Stimulated activated CD8-positive, alpha-beta memory T cell treated with anti-CD3 and anti-CD28 coated beads, Interleukin-4, amount 100 ng/mL, for 48 hours (primary cell): Measurements from ENCODE around the gene PRKCZ.
"Not testable (repeated sequence)": the region's sequence is repeated elsewhere in the genome, so short reads cannot be mapped to it uniquely, and the experiment has no call there.

Experiments used
- DNase-seq: peaks from one replicate; pipeline ENCODE4 v3.0.0-alpha.2; 2020

PRKCZ gene

DNA sequence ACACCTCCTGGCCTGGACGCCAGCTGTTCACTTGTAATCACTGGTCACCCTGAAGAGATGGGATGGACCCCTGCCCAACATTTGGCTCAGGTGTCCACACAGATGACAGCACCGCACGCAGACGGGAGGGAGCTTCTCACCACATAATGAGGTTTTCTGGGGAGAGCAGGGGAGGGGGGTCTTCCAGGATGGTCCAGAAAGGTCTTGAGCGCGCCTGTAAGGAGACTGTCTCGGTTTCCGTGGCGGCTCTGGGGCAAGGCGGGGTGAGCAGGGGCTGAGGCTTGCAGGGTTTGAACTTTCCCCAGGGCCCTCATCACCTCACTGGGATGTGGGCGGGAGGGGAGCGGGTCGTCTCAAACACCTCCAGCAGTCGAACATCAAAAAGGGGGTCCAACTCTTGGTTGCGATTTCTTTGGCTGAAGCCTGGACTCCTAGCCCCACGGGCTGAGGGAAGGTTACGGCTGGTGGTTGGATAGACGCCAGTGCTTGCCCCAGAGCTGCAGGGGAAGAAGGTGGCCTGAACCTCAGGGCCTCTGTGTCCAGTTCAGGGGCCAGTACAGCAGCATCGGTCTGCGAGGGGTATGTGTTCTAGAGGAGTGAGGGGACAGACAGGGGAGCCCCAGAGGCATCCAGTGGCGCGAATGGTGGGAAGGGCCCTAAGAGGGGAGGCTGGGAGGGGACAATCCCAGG is 53.8 kb downstream of the PRKCZ start:
- DNase-seq = no peak

- no peak for DNase-seq
These were observed 54.6 kb downstream of the PRKCZ start for GRCh38 chr1:2104621-2105427.

DNA sequence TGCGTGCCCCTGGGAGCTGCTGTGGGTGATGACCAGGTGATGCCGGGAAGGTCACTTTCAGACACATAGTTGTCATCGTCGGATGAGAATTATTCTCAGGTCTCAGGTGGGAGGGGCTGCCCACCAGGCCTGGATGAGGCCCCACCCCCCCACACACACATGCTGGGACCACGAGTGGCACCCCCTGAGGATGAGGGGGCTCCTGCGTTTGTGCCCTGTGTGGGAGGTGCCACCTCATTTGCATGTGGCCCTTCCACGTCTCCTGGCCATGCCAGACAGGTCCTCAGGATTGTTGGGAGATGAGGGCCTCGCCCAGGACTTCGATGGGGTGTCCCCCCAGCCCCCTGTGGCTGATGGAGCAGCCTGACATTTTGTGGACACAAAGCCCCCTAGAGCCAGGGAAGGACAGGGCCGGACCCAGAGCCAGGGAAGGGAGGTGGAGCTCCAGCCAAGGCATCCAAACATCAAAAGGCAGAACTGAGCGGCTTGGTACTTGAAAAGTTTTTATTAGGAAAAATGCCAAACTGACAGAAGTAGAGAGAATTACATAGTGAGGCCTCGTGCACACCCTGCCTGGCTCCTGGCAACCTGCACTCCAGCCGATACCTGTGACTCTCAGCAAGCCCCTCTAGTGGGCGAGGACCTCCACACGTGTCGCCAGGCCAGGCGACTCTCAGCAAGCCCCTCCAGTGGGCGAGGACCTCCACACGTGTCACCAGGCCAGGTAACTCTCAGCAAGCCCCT is 55.7 kb downstream of the PRKCZ start:
- no peak for DNase-seq

- no peak for DNase-seq
These were observed 56.6 kb downstream of the PRKCZ start for GRCh38 chr1:2106659-2107405.

DNA sequence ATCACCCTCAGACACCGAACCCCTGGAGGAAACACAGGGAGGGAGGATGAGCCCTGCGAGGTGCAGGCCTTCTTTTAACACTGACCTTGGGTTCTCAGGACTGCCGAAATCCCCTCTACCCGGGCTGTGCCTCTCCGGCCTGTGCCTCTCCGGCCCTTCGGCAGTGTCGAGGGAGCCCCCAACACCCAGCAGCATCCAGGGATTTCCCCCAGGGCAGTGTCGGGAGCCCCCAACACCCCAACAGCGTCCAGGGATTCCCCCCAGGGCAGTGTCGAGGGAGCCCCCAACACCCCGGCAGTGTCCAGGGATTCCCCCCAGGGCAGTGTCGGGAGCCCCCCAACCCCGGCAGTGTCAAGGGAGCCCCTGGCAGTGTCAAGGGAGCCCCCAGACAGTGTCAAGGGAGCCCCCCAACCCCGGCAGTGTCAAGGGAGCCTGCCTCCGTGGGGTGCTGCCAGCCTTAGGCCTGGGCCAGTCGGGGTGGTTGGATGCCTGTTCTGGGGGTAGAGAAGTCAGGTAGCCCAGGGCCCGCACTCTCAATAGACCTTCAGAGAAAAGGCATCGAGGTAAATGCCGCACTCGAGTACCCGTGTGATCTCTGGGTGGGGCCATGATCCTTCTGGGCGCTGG is 57.5 kb downstream of the PRKCZ start:
- DNase-seq = no peak

DNA sequence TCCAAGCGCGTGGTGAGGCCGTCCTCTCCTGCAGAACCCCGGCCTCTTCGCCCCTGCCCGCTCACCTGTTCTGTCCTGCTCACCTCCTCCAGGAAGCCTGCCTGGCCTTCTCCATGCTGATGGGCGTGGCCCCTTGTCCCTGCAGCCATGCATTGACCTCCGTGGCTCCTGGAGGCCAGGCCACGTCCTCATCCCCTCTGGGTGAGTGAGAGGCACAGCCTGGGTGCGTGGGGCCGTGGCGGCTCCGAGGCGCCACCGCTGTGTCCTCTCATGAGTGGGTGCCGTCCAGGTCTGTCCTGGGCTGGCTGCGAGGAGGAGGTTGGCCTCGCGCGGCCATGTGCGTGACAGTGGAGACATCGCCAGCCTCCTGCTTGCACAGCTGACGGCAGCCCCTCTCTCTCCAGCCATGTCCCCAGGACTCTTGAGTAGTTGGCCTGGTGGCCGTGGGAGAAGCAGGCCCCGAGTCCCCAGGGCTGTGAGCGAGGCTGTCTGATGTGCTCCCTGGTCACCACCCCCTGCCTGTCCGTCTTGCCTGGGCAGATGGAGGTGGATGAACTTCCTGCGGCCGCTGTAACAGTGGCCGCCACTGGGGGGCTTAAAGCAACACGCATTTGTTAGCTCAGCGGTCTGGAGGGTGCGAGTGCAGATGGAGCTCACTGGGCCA is 58.1 kb downstream of the PRKCZ start:
- DNase-seq = peak; percentile 32

DNA sequence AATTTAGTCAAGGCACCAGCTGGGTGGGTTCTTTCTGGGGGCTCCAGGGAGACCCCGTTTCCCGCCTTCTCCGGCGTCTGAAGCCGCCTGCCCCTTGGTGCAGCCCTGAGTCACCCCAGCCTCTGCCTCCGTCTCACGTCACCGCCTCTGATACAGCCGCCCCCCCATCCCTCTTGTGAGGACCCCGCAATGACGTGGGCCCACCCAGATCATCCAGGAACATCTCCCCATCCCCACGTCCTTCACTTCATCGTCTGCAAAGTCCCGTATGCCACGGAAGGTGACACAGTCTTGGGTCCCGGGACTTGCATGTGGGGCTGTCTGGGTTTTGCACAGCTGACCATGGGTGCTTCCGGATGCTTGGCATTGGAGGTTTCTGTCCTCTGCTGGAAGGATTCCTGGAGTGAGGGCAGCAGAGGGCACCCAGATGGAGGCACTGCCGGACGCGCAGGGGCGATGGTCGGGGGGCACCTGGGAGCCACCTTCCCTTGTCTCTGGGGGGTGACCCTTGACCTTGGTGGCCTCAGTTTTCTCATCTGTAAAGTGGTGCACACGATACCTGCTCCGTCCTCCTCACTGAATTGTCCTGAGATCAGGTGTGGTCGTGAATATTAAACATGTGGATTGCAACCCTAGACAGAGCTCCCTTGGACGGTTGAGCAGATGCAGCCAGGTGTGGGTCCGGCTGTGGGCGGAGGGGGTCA is 58.8 kb downstream of the PRKCZ start:
- DNase-seq = no peak

DNA sequence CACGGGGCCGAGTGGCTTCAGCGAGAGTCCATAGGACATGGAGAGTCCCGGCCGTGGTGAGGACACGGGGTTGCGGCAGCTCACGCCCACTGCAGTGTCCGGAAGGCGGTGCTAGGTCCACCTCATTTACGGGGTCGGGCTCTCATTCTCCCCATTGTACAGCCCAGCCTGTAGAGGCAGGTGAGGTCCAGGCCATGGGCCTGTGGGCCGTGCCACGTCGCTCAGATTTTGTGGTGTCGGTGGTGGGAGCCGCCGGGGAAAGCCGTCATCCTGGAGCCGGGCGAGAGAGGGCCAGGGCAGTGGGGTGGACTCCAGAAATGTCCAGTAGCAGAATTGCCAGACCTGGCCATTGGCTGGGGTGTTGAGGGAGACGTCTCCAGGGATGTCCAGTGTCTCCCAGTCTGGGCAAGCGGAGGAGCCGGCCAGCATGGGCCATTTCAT is 59.4 kb downstream of the PRKCZ start:
- DNase-seq = no peak

DNA sequence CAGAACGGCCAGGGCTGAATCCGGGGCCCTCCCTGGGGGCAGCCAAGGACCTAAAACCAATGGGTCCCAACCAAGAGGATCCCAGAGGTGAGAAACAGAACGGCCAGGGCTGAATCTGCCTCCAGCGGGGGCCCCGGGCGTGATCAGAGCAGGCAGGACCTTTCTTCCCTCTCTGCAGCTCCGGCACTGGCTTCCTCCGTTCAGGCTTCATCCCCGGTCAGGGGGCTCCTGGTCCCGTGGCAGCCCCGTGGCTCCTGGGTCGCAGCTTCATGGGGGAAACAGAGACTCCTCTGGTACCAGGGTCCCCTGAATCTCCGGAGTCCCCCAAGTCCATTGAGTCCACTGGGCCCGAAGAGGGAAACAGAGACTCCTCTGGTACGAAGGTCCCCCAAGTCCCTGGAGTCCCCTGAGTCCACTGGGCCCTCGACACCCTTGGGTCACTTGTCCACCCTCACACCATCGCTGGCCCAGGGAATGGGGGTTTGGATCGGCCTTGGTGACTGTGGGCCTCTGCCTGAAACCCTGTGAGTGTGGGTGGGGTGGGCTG is 60.1 kb downstream of the PRKCZ start:
- no peak for DNase-seq

GRCh38 chr1:2110738-2111673 is 60.8 kb downstream of the PRKCZ start:
- no peak for DNase-seq

GRCh38 chr1:2111674-2112035 is 61.4 kb downstream of the PRKCZ start:
- DNase-seq = no peak

DNA sequence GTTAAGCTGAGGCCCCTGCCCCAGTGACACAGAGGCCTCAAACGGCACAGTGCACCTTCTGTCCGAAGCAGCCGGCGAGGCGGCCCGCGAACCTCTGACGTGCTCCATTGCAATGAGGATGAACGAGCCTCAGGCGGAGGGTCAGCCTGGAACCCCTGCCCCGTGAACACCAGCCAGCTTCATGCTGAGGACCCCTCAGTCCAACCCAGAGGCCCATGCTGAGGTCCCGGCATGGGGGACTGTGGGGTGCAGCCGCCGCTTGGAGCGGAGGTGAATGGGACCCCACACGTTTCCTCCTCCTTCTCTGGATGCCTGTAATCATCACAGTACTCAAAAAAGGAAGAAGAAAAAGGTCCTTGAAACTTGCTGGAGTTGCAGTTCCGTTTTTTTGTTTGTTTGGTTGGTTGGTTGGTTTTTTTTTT is 62.1 kb downstream of the PRKCZ start:
- no peak for DNase-seq

DNA sequence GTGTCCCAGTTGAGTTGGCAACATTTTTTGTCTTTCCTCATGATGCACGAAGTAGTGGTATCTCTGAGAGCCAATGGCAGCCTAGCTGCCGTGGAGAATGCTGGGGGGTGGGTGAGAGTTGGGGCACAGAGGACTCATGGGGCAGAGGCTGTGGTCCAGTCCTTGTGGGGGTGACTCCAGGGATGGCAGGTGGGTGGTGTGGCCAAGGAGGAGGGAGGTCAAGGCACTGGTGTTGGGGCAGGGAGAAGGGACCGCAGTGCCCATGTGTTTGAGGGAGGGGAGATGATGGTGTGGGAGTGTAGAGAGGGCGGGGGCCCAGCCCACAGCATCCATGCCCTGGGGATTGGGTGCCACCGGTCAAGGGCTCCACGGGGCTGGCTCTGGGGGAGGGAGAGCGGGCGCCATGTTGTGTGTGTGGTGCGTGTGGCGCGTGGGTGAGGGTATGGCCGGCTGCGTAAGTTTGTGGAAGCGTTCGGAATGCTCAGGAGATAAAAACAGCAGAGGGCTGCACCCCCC is 63.5 kb downstream of the PRKCZ start:
- DNase-seq = no peak

GRCh38 chr1:2114635-2115007 is 64.4 kb downstream of the PRKCZ start:
- DNase-seq = not testable (repeated sequence)

DNA sequence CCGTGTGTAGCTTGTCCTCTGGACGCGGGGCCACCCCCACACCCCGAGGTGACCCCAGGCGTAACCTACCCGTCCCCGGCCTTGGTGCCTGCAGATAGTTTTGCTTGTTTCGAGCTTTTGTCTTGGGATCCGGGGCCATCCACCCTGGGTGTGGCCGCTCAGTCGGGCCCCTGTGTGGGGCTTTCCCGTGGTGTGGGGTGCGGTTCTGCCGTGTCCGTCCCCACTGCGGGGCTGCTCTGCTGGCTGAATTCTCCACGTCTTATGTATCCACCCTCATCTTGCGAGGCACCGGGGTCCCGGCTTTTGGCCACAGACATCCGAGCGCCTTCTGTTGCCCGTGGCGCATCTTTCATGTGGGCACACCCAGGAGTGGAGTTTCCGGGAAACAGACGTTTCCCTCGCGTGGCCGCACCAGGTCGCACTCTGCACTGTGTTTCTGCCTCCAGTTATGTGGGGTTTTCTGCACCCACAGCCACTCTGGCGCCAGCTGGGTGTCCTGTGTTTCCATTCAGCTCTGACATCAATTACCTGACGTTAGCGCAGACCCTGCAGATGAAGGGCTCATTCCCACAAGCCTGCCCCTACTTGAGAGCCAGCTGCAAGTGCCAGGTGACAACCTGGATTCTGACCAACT is 64.9 kb downstream of the PRKCZ start:
- no peak for DNase-seq

DNA sequence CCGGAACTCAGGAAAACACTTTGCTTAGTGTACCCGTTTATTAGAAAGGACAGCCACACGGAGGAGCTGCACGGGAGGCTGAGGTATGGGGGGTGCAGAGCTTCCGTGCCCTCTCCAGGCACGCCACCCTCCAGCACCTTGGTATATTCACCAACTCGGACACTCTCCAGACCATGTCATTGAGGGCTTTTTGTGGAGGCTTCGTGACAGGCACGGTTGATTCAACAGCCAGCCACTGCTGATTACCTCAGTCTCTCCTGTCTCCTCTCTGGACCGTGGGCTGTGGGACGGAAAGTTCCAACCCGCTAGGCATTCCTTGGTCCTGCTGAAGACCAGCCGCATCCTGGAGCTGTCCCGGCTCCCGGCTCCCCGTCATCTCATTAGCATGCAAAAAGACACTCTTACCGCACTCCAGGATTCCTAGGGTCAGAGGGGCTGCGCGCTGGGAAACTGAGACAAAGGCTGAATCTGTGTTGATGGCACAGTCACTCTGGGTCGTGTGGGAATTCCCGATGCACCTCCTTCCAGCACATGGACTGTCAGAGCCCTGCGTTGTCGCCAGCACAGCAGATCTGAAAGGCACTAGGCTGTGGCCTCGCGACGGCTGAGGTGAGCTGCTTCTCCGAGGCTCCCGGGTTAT is 65.6 kb downstream of the PRKCZ start:
- no peak for DNase-seq

DNA sequence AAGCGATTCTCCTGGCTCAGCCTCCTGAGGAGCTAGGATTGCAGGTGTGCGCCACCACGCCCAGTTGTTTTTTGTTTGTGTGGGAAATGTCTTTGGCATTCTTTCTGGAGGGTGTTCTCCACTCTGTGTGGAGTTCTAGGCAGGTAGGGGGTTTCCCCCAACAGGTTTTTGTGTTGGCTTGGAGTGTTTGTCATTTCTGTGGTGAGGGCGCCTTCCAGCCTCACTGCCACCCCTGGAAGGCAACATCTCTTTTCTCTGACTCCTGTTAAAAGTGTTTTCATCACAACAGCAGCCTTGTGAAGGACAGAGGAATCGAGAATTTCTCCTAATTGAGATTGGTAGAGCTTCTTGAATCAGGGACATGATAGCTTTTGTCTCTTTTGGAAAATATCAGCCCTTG is 69.7 kb downstream of the PRKCZ start:
- DNase-seq = no peak

GRCh38 chr1:2121101-2121691 is 71.0 kb downstream of the PRKCZ start:
- no peak for DNase-seq
